KBM-7 (cell line): Measurements from ENCODE around the gene GRIK3.
A peak's percentile ranks its signal among the peaks of the same experiment; 100 is the strongest.

Source experiments
- DNase-seq: peaks from one replicate; pipeline ENCODE4 v3.0.0-alpha.2; 2015
- in situ Hi-C: fragments of 300-500 bp; cut with MboI; formaldehyde crosslinking; loops from 2 replicates; pipeline ENCODE4 v1.14.3; 2020; ENCODE audit warnings: low sequenced_read_pairs, low pct_unique_long_range_greater_than_20kb, mixed read lengths

The GRIK3 gene

GRCh38 chr1:37052120-37052519, 17.8 kb upstream of the GRIK3 start:
- in situ Hi-C loops, result no loop called here

GRCh38 chr1:37051346-37051745, 17.0 kb upstream of the GRIK3 start:
- in situ Hi-C loops, result no loop called here

More at GRCh38 chr1:37052120-37052519, 17.8 kb upstream of the GRIK3 start:
- no peak for DNase-seq

GRCh38 chr1:37047542-37047941, 13.2 kb upstream of the GRIK3 start:
- DNase-seq, result no peak
- in situ Hi-C loops, result no loop called here

More at GRCh38 chr1:37051346-37051745, 17.0 kb upstream of the GRIK3 start:
- no peak for DNase-seq

- in situ Hi-C loops, result no loop called here
- DNase-seq, result no peak
Measured at GRCh38 chr1:37043101-37043500, 8.8 kb upstream of the GRIK3 start.

- no peak for DNase-seq
- in situ Hi-C loops, result no loop called here
Measured at GRCh38 chr1:37042506-37042905, 8.2 kb upstream of the GRIK3 start.

GRCh38 chr1:37041483-37041882, 7.2 kb upstream of the GRIK3 start:
- no peak for DNase-seq
- in situ Hi-C loops, result no loop called here

GRCh38 chr1:37040773-37041172, 6.5 kb upstream of the GRIK3 start:
- no peak for DNase-seq
- in situ Hi-C loops, result no loop called here

GRCh38 chr1:37040261-37040660, 5.9 kb upstream of the GRIK3 start:
- DNase-seq, result no peak
- in situ Hi-C loops, result no loop called here

- in situ Hi-C loops, result no loop called here
- no peak for DNase-seq
Measured at GRCh38 chr1:37038227-37039093, 4.1 kb upstream of the GRIK3 start.

GRCh38 chr1:37037690-37038089, 3.4 kb upstream of the GRIK3 start:
- in situ Hi-C loops, result no loop called here
- no peak for DNase-seq

- in situ Hi-C loops, result no loop called here
Measured at GRCh38 chr1:37036667-37037053, 2.3 kb upstream of the GRIK3 start.

GRCh38 chr1:37035796-37036666, 1.7 kb upstream of the GRIK3 start:
- peak; percentile 33 for DNase-seq
- in situ Hi-C loops, result no loop called here

More at GRCh38 chr1:37036667-37037053, 2.3 kb upstream of the GRIK3 start:
- DNase-seq, result no peak

GRCh38 chr1:37035014-37035691, 838 bp upstream of the GRIK3 start:
- in situ Hi-C loops, result no loop called here
- no peak for DNase-seq

- in situ Hi-C loops, result no loop called here
- DNase-seq, result no peak
Measured at GRCh38 chr1:37033355-37034101, 787 bp downstream of the GRIK3 start.

GRCh38 chr1:37032660-37033354, 1.5 kb downstream of the GRIK3 start:
- DNase-seq, result no peak
- in situ Hi-C loops, result no loop called here

GRCh38 chr1:37031871-37032270, 2.4 kb downstream of the GRIK3 start:
- in situ Hi-C loops, result no loop called here
- no peak for DNase-seq

- in situ Hi-C loops, result no loop called here
- no peak for DNase-seq
Measured at GRCh38 chr1:37031429-37031828, 2.9 kb downstream of the GRIK3 start.

- no peak for DNase-seq
- in situ Hi-C loops, result no loop called here
Measured at GRCh38 chr1:37028981-37029617, 5.2 kb downstream of the GRIK3 start.
